ENCODE data around the gene CCDC7.
A peak's percentile ranks its signal among the peaks of the same experiment; 100 is the strongest.

The CCDC7 gene

GRCh38 chr10:32418572-32418971 is 27.4 kb upstream of the CCDC7 start:
- no peaks in the 10 kb centered on the region for H3K4me1 Mint-ChIP-seq
- H3K27ac Mint-ChIP-seq: no peak overlapping the region
- H3K27me3 Mint-ChIP-seq: peaks cover 16 to 26% of the 10 kb centered on the region in 2 donors
- H3K4me3 Mint-ChIP-seq: no peak overlapping the region
- H3K9me3 Mint-ChIP-seq: peaks cover 0 to 5% of the 10 kb centered on the region in 2 donors
- H3K36me3 Mint-ChIP-seq: no peaks in the 10 kb centered on the region
- DNase-seq (no peak), ATAC-seq (replicated peaks) (no peak)

GRCh38 chr10:32419615-32420014 is 26.3 kb upstream of the CCDC7 start:
- H3K9me3 Mint-ChIP-seq: peaks cover 2 to 12% of the 10 kb centered on the region in 2 donors
- no peak overlapping the region for H3K27ac Mint-ChIP-seq
- peaks cover 18 to 24% of the 10 kb centered on the region in 2 donors for H3K27me3 Mint-ChIP-seq
- DNase-seq (no peak), ATAC-seq (replicated peaks) (no peak)
- no peaks in the 10 kb centered on the region for H3K4me1 Mint-ChIP-seq
- no peak overlapping the region for H3K4me3 Mint-ChIP-seq
- H3K36me3 Mint-ChIP-seq: no peaks in the 10 kb centered on the region

GRCh38 chr10:32426186-32426585 is 19.8 kb upstream of the CCDC7 start:
- Mint-ChIP-seq H3K27ac (no peak overlapping the region), H3K4me3 (no peak overlapping the region), H3K36me3 (no peaks in the 10 kb centered on the region), H3K4me1 (peaks cover 0 to 2% of the 10 kb centered on the region in 2 donors), H3K9me3 (peaks cover 6 to 15% of the 10 kb centered on the region in 2 donors), H3K27me3 (peaks cover 15 to 27% of the 10 kb centered on the region in 2 donors)
- ATAC-seq (replicated peaks) (no peak), DNase-seq (no peak)

GRCh38 chr10:32433542-32433941 is 12.4 kb upstream of the CCDC7 start:
- ATAC-seq (replicated peaks) (no peak), DNase-seq (no peak)
- Mint-ChIP-seq H3K9me3 (peaks cover 4 to 5% of the 10 kb centered on the region in 2 donors), H3K27ac (no peak overlapping the region), H3K4me1 (no peaks in the 10 kb centered on the region), H3K27me3 (peaks cover 34 to 45% of the 10 kb centered on the region in 2 donors), H3K36me3 (no peaks in the 10 kb centered on the region), H3K4me3 (no peak overlapping the region)

- H3K27me3 Mint-ChIP-seq: peaks cover 45 to 55% of the 10 kb centered on the region in 2 donors
- no peak for DNase-seq
- ATAC-seq (replicated peaks): no peak
- no peak overlapping the region for H3K27ac Mint-ChIP-seq
- H3K9me3 Mint-ChIP-seq: peaks cover 0 to 2% of the 10 kb centered on the region in 2 donors
- no peaks in the 10 kb centered on the region for H3K4me1 Mint-ChIP-seq
- no peaks in the 10 kb centered on the region for H3K36me3 Mint-ChIP-seq
- H3K4me3 Mint-ChIP-seq: no peak overlapping the region
Measured at GRCh38 chr10:32436215-32436614, 9.7 kb upstream of the CCDC7 start.

DNA sequence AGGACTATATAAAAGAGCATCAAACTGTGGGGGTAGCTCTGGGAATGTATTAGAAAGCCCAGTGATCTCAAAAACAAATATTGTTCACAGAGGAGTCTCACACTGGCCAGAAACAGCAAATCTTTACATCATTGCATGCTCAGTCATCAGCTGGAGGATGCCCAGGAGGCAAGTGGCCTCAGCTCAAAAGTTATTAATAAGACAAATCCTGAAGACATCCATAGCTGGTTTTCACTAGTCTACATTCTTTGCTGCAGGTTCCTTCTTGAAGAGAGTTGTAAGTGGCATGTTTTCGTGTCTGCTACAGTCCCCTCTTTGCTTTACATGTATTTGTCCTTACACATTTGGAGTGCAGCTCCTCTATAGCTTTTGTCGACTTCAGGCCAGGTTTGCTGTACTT is 8.6 kb upstream of the CCDC7 start:
- H3K36me3 Mint-ChIP-seq: no peaks in the 10 kb centered on the region
- no peak for ATAC-seq (replicated peaks)
- H3K9me3 Mint-ChIP-seq: no peaks in the 10 kb centered on the region

DNA sequence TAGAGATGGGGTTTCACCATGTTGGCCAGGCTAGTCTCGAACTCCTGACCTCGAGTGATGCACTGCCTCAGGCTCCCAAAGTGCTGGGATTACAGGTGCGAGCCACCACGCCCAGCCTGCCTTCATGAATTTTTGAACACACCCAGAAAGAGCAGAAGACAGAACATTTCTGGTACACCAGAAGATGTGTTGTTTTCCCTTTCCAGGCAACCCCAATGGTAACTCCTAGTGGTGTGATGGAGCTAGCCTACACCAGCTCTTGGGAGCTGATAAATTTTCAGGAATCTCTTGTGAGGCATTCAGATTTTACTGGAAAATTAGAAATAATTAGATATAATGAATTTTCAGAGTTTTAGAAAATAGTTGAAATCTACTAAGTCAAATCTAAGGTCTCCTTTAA is 904 bp upstream of the CCDC7 start:
- H3K4me1 Mint-ChIP-seq: peaks cover 4 to 8% of the 10 kb centered on the region in 2 donors
- no peak for DNase-seq
- H3K36me3 Mint-ChIP-seq: peaks cover 5 to 8% of the 10 kb centered on the region in 2 donors
- no peak overlapping the region for H3K27ac Mint-ChIP-seq
- H3K9me3 Mint-ChIP-seq: no peaks in the 10 kb centered on the region
- peak overlapping the region; percentile 46 to 95 for H3K4me3 Mint-ChIP-seq
- ATAC-seq (replicated peaks): no peak
- H3K27me3 Mint-ChIP-seq: peaks cover 13 to 14% of the 10 kb centered on the region in 2 donors

More for the DNA sequence above, 8.6 kb upstream of the CCDC7 start:
- Mint-ChIP-seq H3K4me3 (no peak overlapping the region), H3K27me3 (peaks cover 49 to 52% of the 10 kb centered on the region in 2 donors), H3K27ac (no peak overlapping the region), H3K4me1 (no peaks in the 10 kb centered on the region)
- no peak for DNase-seq

DNA sequence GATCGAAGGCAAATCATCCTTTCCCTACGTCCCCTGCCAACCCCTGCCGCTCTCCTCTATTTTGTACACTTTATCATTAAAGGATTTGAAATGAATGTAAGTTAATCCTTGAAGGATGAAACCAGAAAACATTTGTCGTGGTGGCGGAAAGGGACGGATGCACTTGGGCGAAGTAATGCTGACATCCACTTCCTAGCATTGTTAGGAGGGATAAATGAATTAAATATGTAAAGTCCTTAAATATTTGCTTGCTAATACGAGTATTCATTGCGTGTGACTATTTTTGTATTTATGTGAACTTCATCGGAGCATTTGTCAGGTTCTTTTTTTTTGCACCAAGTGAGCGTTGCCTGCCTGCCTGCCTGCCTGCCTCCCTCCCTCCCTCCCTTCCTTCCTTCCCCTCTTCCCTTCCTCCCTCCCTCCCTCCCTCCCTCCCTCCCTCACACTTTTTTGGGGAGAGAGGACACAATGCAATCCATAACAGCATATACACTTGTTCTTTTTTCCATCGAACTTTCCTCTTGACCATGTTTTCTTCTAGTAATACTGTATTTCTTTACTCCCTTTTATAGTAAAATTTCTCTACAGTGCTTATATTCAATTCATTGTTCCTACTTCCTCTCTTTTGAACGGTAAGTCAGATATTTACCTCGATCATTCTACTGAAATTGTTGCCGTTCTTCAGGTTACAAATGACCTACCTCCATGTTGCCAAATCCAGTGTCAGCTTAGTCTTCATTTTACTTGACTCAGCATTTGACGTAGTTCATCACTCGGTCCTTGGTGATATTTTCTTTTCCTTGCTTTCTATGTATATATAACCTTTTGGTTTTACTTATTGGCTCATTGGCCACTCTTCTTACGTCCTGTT is 831 bp downstream of the CCDC7 start:
- Mint-ChIP-seq H3K9me3 (no peaks in the 10 kb centered on the region), H3K36me3 (peaks cover 5 to 8% of the 10 kb centered on the region in 2 donors), H3K4me3 (peak overlapping the region; percentile 95 to 98), H3K27me3 (peaks cover 5 to 6% of the 10 kb centered on the region in 2 donors), H3K27ac (peak overlapping the region; percentile 99), H3K4me1 (peaks cover 4 to 8% of the 10 kb centered on the region in 2 donors)
- no peak for ATAC-seq (replicated peaks)
- no peak for DNase-seq

DNA sequence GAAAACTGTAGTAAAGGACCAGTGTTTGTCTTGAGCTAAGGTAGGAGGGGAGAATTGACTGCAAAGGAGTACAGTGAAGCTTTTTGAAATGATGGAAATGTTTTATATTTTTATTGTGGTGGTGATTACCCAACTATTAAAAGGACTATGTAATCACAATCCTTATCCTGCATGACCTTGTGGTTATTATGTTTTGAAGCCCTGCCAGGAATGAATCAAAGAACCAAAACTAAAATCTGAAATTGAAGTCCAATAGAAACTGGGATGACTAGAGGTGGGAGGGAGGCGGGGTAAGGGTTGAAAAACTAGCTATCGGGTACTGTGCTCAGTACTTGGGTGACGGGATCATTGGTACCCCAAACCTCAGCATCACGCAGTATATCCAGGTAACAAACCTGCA is 8.2 kb downstream of the CCDC7 start:
- no peak overlapping the region for H3K27ac Mint-ChIP-seq
- H3K9me3 Mint-ChIP-seq: no peaks in the 10 kb centered on the region
- H3K4me3 Mint-ChIP-seq: no peak overlapping the region
- H3K36me3 Mint-ChIP-seq: peaks cover 22 to 23% of the 10 kb centered on the region in 2 donors
- no peak for DNase-seq
- H3K27me3 Mint-ChIP-seq: no peaks in the 10 kb centered on the region
- H3K4me1 Mint-ChIP-seq: no peaks in the 10 kb centered on the region
- ATAC-seq (replicated peaks): no peak

DNA sequence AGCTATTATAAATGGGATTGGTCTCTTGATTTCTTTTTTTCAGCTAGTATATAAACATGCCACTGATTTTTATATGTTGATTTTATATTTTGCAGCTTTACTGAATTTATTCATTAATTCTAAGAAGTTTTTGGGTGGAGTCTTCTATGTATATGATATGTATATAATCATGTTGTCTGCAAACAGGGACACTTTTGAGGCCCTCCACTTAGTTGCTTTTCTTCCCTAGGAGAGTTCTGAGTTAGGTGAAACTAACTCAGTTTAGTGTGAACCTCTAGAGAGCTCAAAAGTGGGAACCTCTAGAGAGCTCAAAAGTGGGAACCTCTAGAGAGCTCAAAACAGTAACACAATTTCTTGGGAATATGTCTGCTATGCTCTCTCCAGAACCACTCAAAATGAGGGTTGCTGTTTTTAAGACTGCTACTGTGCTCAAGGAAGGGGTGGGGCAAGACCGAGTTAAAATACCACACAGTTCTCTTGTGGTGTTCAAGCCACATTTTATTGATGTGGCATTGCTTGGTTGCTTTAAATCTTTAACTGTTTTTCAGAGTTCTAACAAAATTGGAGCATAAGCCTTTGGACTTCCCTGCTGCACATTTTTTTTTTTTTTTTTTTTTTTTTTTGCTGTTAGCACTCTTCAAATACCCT is 13.2 kb downstream of the CCDC7 start:
- peaks cover 17 to 19% of the 10 kb centered on the region in 2 donors for H3K36me3 Mint-ChIP-seq
- no peak overlapping the region for H3K27ac Mint-ChIP-seq

DNA sequence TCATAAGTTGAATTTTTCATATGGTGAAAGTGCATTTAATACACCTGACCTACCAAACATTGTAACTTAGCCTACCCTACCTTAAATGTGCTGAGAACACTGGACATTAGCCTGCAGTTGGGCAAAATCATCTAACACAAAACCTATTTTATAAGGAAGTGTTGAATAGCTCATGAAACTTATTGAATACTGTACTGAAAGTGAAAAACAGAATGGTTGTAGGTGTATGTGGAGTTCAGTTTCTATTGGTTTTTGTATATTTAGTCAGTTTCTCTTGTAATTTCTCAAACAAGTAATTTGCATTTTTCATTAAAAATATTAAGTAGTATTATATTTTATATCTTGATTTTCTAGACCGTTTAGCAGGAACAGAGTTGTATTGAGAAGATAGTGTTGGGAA is 15.3 kb downstream of the CCDC7 start:
- no peaks in the 10 kb centered on the region for H3K4me1 Mint-ChIP-seq
- H3K27ac Mint-ChIP-seq: no peak overlapping the region
- no peaks in the 10 kb centered on the region for H3K27me3 Mint-ChIP-seq
- H3K36me3 Mint-ChIP-seq: peaks cover 16 to 23% of the 10 kb centered on the region in 2 donors
- no peak for ATAC-seq (replicated peaks)
- H3K4me3 Mint-ChIP-seq: no peak overlapping the region
- H3K9me3 Mint-ChIP-seq: no peaks in the 10 kb centered on the region
- no peak for DNase-seq

More for the DNA sequence above, 13.2 kb downstream of the CCDC7 start:
- ATAC-seq (replicated peaks) (no peak), DNase-seq (no peak)
- Mint-ChIP-seq H3K27me3 (no peaks in the 10 kb centered on the region), H3K9me3 (no peaks in the 10 kb centered on the region), H3K4me3 (no peak overlapping the region), H3K4me1 (no peaks in the 10 kb centered on the region)

DNA sequence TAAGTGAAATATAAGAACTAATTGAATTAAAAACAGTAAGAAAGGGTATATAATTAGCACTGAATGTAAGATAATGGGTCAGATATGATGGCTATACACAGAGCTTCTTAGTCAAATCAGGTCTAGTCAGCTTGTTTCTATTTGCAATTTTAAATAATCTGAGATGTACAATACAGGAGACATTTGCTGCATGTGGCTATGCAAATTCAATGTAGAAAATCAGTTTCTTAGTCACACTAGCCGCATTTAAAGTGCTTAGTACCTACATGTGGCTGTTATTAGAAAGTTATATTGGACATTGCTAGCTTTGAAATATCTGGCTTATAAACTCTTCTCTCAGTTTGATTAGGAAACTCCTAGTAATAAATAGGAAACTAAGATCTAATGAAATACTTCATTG is 25.3 kb downstream of the CCDC7 start:
- DNase-seq (no peak), ATAC-seq (replicated peaks) (no peak)
- Mint-ChIP-seq H3K4me3 (no peak overlapping the region), H3K9me3 (no peaks in the 10 kb centered on the region), H3K4me1 (no peaks in the 10 kb centered on the region), H3K27me3 (no peaks in the 10 kb centered on the region), H3K27ac (no peak overlapping the region), H3K36me3 (peaks cover 18 to 51% of the 10 kb centered on the region in 2 donors)

- no peak for ATAC-seq (replicated peaks)
- Mint-ChIP-seq H3K27me3 (no peaks in the 10 kb centered on the region), H3K4me3 (no peak overlapping the region), H3K36me3 (peaks cover 43 to 59% of the 10 kb centered on the region in 2 donors), H3K9me3 (peaks cover 10 to 19% of the 10 kb centered on the region in 2 donors), H3K27ac (no peak overlapping the region), H3K4me1 (no peaks in the 10 kb centered on the region)
- DNase-seq: no peak
Measured at GRCh38 chr10:32477499-32477898, 31.6 kb downstream of the CCDC7 start.

DNA sequence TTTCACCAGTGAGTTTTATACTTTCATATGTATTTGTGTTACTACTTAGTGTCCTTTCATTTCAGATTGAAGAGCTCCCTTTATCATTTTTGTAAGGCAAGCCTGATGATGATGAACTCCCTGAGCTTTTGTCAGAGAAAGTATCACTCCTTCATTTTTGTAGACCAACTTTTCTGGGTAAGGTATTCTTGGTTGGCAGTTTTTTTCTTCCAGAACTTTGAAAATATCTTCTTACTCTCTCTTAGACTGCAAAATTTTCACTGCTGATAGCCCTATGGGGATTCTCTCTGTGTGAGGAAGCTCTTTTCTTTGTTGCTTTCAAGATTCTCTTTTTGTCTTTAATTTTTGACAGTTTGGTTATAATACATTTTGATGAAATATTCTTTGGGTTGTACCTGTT is 35.7 kb downstream of the CCDC7 start:
- peaks cover 19 to 31% of the 10 kb centered on the region in 2 donors for H3K9me3 Mint-ChIP-seq

More for the DNA sequence above, 35.7 kb downstream of the CCDC7 start:
- ATAC-seq (replicated peaks) (no peak), DNase-seq (no peak)
- no peaks in the 10 kb centered on the region for H3K4me1 Mint-ChIP-seq
- H3K27ac Mint-ChIP-seq: no peak overlapping the region
- peaks cover 66 to 73% of the 10 kb centered on the region in 2 donors for H3K36me3 Mint-ChIP-seq
- no peaks in the 10 kb centered on the region for H3K27me3 Mint-ChIP-seq
- no peak overlapping the region for H3K4me3 Mint-ChIP-seq
